Measurements from ENCODE around the gene ZNF248. TPM values are rescaled to one million over a fixed set of nuclear protein-coding genes. Genes with fewer than 3 reads are reported as not detected.

Gene ZNF248
- 11.1 and 13.5 TPM in 2 replicates for total RNA-seq

GRCh38 chr10:37857287-37858211 is at the start of gene ZNF248:
Gene ZNF248, minus strand, starts transcription at chr10:37857610. Its CDS starts 1,300 bp downstream, at chr10:37856310.

Other genes starting within 250 kb of the ZNF248 start
- 15.2 and 20.0 TPM in 2 replicates for gene ZNF25, start 119.0 kb upstream of the ZNF248 start, total RNA-seq
- gene ZNF33A, start 153.1 kb upstream of the ZNF248 start, total RNA-seq = 28.1 and 29.5 TPM in 2 replicates
- gene ZNF37A, start 236.7 kb upstream of the ZNF248 start, total RNA-seq = 17.4 and 22.5 TPM in 2 replicates

All from articular chondrocyte of knee joint (primary cell).